22Rv1 (cell line): ENCODE measurements around the gene PIK3C3.

ENCODE experiments used
- ZFX ChIP-seq: fragments of 450-650 bp; IDR thresholded peaks from 2 replicates; pipeline ENCODE4 v1.6.1; 2017; ENCODE audit warnings: antibody characterized with exemption, borderline replicate concordance
- TF ChIP-seq, protein P1 (sequence below): fragments of 450-650 bp; IDR thresholded peaks from 2 replicates; pipeline ENCODE4 v1.5.1; 2017; ENCODE audit warnings: mild to moderate bottlenecking

DNA sequence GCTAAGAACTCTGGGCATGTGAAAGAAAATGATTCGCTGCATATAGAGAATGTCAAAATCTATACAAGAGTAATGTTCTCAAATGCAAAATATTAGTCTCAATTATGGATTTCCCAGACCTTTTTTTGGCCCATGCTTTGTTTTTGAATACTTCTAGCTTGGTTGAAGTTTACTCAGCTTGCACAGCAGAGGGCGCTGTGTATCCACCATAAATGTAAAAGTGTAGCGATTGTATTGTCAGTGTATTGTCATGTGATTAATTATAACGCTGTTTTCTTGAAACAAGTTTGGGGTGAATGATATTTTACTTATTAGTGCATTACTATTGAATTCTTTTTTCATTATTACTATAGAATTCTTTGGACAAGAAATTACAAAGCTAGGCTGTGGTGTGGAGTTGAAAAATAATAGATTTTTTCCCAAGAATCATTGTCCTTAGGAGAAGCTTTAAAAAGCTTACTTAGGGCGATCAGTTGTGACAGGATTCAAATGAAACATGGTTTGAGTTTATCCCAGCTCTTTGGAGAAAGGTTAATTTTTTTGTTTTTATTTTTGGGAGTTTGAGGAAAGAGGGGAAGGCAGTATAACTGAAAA is 98.3 kb downstream of the PIK3C3 start:
- TF ChIP-seq, protein P1, sequence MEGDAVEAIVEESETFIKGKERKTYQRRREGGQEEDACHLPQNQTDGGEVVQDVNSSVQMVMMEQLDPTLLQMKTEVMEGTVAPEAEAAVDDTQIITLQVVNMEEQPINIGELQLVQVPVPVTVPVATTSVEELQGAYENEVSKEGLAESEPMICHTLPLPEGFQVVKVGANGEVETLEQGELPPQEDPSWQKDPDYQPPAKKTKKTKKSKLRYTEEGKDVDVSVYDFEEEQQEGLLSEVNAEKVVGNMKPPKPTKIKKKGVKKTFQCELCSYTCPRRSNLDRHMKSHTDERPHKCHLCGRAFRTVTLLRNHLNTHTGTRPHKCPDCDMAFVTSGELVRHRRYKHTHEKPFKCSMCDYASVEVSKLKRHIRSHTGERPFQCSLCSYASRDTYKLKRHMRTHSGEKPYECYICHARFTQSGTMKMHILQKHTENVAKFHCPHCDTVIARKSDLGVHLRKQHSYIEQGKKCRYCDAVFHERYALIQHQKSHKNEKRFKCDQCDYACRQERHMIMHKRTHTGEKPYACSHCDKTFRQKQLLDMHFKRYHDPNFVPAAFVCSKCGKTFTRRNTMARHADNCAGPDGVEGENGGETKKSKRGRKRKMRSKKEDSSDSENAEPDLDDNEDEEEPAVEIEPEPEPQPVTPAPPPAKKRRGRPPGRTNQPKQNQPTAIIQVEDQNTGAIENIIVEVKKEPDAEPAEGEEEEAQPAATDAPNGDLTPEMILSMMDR, result peak; percentile 87
- TF ChIP-seq ZFX, result no peak
